K562 (cell line): Measurements from ENCODE around the gene NFATC2. TPM values are rescaled to one million over a fixed set of nuclear protein-coding genes. Genes with fewer than 3 reads are reported as not detected.

Source experiments
- CEBPZ ChIP-seq: fragments of 150-350 bp; IDR thresholded peaks from 2 replicates; pipeline ENCODE4 v1.6.1; 2014; ENCODE audit warnings: low read depth, mild to moderate bottlenecking, low read length, borderline replicate concordance
- FIP1L1 ChIP-seq: fragments of 200-400 bp; formaldehyde crosslinking; IDR thresholded peaks from 2 replicates; pipeline ENCODE4 v1.6.1; 2018; ENCODE audit warnings: mild to moderate bottlenecking, low read depth, low read length; ENCODE audit not compliant: poor library complexity, severe bottlenecking
- HDGF ChIP-seq: fragments of 450-650 bp; IDR thresholded peaks from 2 replicates; pipeline ENCODE4 v1.6.1; 2016
- KDM1A ChIP-seq, 2 experiments: fragments of 450-650 bp; IDR thresholded peaks; 2 replicates each; pipeline ENCODE4 v1.6.1; 2016; ENCODE audit warnings: mild to moderate bottlenecking in 2 of 2
- MEF2D ChIP-seq: conservative IDR thresholded peaks from 2 replicates; pipeline ENCODE4 v1.6.1; 2016; ENCODE audit warnings: low read depth, missing genetic modification characterization, missing compliant biosample characterization
- PYGO2 ChIP-seq: fragments of 450-650 bp; IDR thresholded peaks from 2 replicates; pipeline ENCODE4 v1.6.1; 2016; ENCODE audit warnings: mild to moderate bottlenecking, missing genetic modification characterization, moderate library complexity, missing compliant biosample characterization
- SMARCA4 ChIP-seq: fragments of 450-650 bp; IDR thresholded peaks from 2 replicates; pipeline ENCODE4 v1.6.1; 2016
- SPI1 ChIP-seq: IDR thresholded peaks from 2 replicates; pipeline ENCODE4 v1.6.1; 2011; ENCODE audit warnings: low read depth, low read length, control low read depth, borderline replicate concordance
- TCF7L2 ChIP-seq: fragments of 150-350 bp; IDR thresholded peaks from 2 replicates; pipeline ENCODE4 v1.6.1; 2016; ENCODE audit warnings: low read depth, mild to moderate bottlenecking, low read length, moderate library complexity
- THAP7 ChIP-seq: fragments of 250-450 bp; sonication (Bioruptor Pico); IDR thresholded peaks from 2 replicates; pipeline ENCODE4 v1.5.0; 2021
- ZNF134 ChIP-seq: fragments of 250-450 bp; sonication (Bioruptor Pico); conservative IDR thresholded peaks from 2 replicates; pipeline ENCODE4 v1.4.0; 2020
- ZNF184 ChIP-seq: sonication (generic); formaldehyde crosslinking; IDR thresholded peaks from 2 replicates; pipeline ENCODE4 v1.5.0; 2020; ENCODE audit warnings: missing genetic modification reagents
- ZNF507 ChIP-seq: conservative IDR thresholded peaks from 2 replicates; pipeline ENCODE4 v1.6.1; 2017; ENCODE audit warnings: missing genetic modification characterization, missing compliant biosample characterization
- ZNF57 ChIP-seq: fragments of 450-650 bp; formaldehyde crosslinking; IDR thresholded peaks from 2 replicates; pipeline ENCODE4 v1.4.0; 2020; ENCODE audit warnings: mild to moderate bottlenecking, moderate library complexity
- polyA plus RNA-seq, 8 experiments: library from polyadenylated mRNA; depleted of rRNA in 4 of 8; stranded (reverse) in 5 of 8; unstranded in 3 of 8; fragments of >200 nt; fragmentation: Nextera tagmentation in 2 of 8; fragmentation: Illumina TruSeq in 1 of 8; extraction: Ambion mirVana in 2 of 8; extraction: Trizol in 1 of 8; gene quantifications; 2 replicates each; pipeline versions ENCODE4 v1.2.1 to v1.2.3, GENCODE V29; 2011 to 2014; ENCODE audit warnings: inconsistent platforms in 1 of 8, missing spikeins in 1 of 8
- total RNA-seq, 7 experiments: library from RNA; depleted of rRNA in 6 of 7; stranded (reverse); fragments of >200 nt in 6 of 7; fragmentation: Illumina TruSeq in 2 of 7; extraction: Trizol in 2 of 7; gene quantifications; 2 replicates each; pipeline versions ENCODE4 v1.2.1 to v1.2.3, GENCODE V29; 2011 to 2021; ENCODE audit warnings: low replicate concordance in 1 of 7
- TF ChIP-seq, protein P1 (sequence below): fragments of 450-650 bp; IDR thresholded peaks from 2 replicates; pipeline ENCODE4 v1.6.1; 2016; ENCODE audit warnings: borderline replicate concordance
- TF ChIP-seq, protein P2 (sequence below): fragments of 250-450 bp; sonication (Bioruptor Pico); IDR thresholded peaks from 2 replicates; pipeline ENCODE4 v1.5.0; 2020; ENCODE audit warnings: mild to moderate bottlenecking, borderline replicate concordance
- TF ChIP-seq, protein P3 (sequence below), 2 experiments: fragments of 250-450 bp in 1 of 2; fragments of 450-650 bp in 1 of 2; sonication (Bioruptor Pico) in 1 of 2; IDR thresholded peaks; 2 replicates each; pipeline versions ENCODE4 v1.6.1 to v1.8.0; 2016 to 2021; ENCODE audit warnings: mild to moderate bottlenecking in 2 of 2, moderate library complexity in 2 of 2, missing compliant biosample characterization in 1 of 2, missing genetic modification characterization in 1 of 2
- TF ChIP-seq, protein P4 (sequence below): sonication (generic); formaldehyde crosslinking; IDR thresholded peaks from 2 replicates; pipeline ENCODE4 v1.8.0; 2022; ENCODE audit warnings: mild to moderate bottlenecking, missing genetic modification reagents

NFATC2 gene
- total and polyA plus RNA-seq, 9 of the 15 experiments (the other 6 are each of a cell fraction or from before 2014, with no cell fraction given): 1.9 to 11.2 (median 3.0) TPM

- TF ChIP-seq ZNF57 (no peak), THAP7 (CRISPR knock-in tag) (no peak), ZNF184 (CRISPR knock-in tag) (no peak), MEF2D (no peak), ZNF507 (no peak), PYGO2 (tag) (peak; percentile 53; the same call in 1 of the 2 replicates), CEBPZ (no peak), FIP1L1 (no peak), ZNF134 (CRISPR knock-in tag) (no peak; the same call in 1 of the 2 replicates), SMARCA4 (peak; percentile 86), HDGF (no peak), SPI1 (no peak), KDM1A (IDR thresholded peaks at IDR 0.05) (0 out of 4 replicates have a peak, but pooled peaks of 1 of the 2 experiments have one; percentile 19), TCF7L2 (no peak)
- TF ChIP-seq, protein P1, sequence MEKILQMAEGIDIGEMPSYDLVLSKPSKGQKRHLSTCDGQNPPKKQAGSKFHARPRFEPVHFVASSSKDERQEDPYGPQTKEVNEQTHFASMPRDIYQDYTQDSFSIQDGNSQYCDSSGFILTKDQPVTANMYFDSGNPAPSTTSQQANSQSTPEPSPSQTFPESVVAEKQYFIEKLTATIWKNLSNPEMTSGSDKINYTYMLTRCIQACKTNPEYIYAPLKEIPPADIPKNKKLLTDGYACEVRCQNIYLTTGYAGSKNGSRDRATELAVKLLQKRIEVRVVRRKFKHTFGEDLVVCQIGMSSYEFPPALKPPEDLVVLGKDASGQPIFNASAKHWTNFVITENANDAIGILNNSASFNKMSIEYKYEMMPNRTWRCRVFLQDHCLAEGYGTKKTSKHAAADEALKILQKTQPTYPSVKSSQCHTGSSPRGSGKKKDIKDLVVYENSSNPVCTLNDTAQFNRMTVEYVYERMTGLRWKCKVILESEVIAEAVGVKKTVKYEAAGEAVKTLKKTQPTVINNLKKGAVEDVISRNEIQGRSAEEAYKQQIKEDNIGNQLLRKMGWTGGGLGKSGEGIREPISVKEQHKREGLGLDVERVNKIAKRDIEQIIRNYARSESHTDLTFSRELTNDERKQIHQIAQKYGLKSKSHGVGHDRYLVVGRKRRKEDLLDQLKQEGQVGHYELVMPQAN: no peak
- TF ChIP-seq, protein P2, sequence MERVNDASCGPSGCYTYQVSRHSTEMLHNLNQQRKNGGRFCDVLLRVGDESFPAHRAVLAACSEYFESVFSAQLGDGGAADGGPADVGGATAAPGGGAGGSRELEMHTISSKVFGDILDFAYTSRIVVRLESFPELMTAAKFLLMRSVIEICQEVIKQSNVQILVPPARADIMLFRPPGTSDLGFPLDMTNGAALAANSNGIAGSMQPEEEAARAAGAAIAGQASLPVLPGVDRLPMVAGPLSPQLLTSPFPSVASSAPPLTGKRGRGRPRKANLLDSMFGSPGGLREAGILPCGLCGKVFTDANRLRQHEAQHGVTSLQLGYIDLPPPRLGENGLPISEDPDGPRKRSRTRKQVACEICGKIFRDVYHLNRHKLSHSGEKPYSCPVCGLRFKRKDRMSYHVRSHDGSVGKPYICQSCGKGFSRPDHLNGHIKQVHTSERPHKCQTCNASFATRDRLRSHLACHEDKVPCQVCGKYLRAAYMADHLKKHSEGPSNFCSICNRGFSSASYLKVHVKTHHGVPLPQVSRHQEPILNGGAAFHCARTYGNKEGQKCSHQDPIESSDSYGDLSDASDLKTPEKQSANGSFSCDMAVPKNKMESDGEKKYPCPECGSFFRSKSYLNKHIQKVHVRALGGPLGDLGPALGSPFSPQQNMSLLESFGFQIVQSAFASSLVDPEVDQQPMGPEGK (CRISPR knock-in tag): no peak
- TF ChIP-seq, protein P3, sequence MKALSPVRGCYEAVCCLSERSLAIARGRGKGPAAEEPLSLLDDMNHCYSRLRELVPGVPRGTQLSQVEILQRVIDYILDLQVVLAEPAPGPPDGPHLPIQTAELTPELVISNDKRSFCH (CRISPR knock-in tag; IDR thresholded peaks at IDR 0.05): no peak
- TF ChIP-seq, protein P3 (tag; IDR thresholded peaks at IDR 0.05): peak; percentile 45; the same call in 1 of the 2 replicates
- TF ChIP-seq, protein P4, sequence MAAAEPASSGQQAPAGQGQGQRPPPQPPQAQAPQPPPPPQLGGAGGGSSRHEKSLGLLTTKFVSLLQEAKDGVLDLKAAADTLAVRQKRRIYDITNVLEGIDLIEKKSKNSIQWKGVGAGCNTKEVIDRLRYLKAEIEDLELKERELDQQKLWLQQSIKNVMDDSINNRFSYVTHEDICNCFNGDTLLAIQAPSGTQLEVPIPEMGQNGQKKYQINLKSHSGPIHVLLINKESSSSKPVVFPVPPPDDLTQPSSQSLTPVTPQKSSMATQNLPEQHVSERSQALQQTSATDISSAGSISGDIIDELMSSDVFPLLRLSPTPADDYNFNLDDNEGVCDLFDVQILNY (CRISPR knock-in tag): no peak
Measured at GRCh38 chr20:51373713-51374455, 168.6 kb downstream of the NFATC2 start (continued).
